HG03175 (cell line): ENCODE results near the gene ARL15.

Source experiments
- ATAC-seq: cut with Tn5 transposase; IDR thresholded peaks from one replicate; pipeline ENCODE4 v1.9.1; 2021; ENCODE audit warnings: mild to moderate bottlenecking, moderate library complexity; ENCODE audit not compliant: unreplicated experiment

The ARL15 gene

DNA sequence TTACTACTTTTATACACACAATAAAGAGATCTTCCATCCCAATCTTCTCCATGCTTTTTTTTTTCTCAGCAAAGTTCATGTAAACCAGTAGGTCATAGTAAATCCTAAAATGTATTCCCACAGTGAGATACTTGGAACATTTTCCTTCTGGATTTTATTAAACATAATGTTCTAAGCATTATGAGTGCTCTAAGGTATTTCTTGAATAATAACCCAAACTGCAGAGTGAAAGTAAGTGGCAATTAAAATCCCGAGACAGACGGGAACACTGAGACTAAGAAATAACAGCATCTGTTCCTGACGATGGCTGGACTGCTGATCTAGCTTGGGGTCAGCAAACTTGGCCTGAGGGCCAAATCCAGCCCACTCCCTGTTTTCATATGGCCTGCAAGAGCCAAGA lies 359.8 kb downstream of the ARL15 start:
- ATAC-seq, result no peak

DNA sequence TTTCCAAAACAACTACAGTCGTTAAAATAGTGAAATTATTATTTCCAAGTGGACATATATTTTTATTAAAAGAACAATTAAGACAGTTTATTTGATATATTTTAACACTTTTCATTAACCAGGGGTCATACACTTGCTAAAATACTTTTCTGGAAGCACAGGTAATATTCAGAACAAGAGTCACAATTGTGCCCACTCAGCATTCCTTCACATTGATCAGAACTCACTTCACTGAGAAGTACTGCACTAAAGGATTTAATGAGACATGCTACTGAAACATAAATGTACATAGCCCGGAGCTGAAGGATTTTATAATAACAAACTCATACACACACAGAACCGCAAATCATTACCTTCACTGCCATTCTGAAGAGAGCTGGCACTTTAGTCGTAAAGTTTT lies 361.8 kb downstream of the ARL15 start:
- ATAC-seq, result no peak

DNA sequence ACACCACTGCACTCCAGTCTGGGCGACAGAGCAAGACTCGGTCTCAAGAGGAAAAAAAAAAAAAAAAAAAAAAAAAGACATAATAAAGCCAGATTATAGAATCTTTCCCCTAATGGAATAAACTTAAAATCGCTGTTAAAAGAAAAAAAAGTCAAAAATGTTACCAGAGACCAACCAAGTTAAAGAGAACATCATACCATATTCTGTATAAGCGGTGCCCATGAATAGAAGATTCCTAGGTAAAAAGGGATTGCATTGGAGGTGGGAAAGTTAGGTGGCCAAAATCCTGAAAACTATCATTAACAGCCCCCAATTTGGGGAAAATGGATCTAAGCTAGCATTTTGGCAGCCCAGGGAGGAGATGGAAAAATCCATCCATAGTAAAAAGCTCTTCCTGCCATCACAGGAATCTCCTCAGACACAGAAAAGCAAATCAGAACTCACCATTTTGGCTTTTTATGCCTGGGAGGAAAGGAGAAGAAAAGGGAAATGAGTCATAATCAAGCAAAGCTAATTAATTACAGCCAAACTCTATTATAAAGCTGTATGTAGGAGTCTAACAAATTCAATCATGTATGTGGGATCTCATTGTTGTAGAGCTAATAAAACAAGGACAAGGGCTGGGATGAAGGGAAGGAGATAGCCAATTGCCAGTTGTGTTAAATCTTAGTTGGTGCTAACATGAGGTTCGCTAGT lies 363.8 kb downstream of the ARL15 start:
- no peak for ATAC-seq

DNA sequence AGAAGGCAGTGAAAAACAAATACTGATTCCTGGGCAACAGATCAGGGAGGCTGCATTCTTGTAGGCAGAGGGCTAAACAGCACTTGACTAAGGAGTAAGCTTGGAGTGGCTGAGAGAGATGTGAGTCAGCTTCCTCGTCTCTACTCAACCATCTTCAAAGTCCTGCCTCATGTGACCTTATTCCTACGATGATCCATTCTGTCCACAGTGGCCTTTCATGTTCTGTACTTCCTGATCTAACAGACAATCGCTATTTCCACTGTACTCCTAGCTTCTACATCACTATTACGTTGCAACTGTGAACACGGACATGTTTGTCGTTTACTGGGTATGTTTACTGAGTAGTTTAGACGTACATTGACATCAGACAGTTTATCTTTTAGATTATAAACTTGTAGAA lies 365.4 kb downstream of the ARL15 start:
- no peak for ATAC-seq

DNA sequence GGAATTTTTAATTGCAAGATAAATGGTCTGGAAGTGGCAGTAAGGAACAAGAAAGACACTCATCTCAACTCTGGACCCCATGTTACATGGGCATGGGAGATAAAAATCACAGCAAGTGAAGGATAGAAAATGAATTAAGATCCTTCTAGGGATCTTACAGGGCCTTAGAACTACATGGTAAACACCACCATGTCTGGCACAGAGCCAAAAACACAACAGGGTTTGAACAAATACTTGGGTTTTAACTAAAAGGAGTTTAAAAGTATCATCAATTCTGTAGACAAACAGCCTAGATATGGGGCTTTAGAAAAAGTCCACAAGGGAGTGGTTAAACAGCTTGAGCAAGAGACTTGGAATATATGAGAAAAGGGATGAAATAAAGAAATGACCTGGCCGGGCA lies 366.4 kb downstream of the ARL15 start:
- ATAC-seq, result no peak

DNA sequence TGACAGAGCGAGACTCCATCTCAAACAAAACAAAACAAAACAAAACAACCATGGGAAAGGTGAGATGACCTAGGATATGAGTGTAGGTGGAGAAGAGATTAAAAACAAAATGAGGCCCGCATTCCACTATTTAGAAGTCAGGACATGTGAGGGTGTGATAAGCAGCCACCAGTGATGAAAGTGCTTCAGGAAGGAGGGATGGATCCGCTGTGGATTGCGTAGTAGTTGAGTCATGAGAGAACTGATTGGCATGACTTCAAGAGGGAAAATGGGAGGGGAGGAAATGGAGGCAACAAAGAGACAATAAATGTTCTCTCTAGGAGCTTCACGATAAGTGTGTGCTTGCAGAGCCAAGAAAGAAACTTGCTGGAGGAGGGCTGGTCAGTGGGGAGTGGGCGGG lies 367.6 kb downstream of the ARL15 start:
- ATAC-seq, result no peak

DNA sequence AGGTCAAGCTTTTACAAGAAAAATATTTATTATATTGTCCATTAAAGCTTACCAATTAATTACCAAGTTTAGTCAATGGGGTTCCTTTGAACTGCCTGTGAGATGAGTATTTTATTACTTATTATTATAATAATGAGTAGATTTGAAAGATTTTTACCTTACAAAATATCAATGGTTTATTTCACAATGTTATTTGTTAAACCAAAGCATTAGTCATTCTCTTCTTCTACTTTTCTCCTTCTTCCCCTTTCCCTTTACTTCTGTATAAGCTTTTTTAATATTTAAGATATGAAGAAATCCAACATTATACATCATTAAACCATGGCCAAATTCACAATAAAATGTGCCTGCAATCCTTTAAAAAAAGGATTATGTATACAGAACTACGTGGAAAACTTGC lies 369.5 kb downstream of the ARL15 start:
- ATAC-seq, result no peak

DNA sequence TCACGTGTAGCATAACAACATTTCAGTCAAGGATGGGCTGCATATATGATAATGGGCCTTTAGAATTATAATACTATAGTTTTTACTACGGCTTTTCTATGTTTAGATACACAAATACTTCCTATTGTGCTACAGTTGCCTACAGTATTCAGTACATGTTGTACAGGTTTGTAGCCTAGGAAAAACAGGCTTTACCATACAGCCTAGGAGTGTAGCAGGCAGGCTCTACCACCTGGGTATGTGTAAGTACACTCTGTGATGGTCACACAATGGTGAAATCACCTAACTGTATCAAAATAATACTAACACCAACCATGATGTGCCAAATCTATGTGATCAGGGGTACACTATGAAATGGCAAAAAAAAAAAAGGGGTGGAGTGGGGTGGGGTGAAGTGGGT lies 372.9 kb downstream of the ARL15 start:
- no peak for ATAC-seq

DNA sequence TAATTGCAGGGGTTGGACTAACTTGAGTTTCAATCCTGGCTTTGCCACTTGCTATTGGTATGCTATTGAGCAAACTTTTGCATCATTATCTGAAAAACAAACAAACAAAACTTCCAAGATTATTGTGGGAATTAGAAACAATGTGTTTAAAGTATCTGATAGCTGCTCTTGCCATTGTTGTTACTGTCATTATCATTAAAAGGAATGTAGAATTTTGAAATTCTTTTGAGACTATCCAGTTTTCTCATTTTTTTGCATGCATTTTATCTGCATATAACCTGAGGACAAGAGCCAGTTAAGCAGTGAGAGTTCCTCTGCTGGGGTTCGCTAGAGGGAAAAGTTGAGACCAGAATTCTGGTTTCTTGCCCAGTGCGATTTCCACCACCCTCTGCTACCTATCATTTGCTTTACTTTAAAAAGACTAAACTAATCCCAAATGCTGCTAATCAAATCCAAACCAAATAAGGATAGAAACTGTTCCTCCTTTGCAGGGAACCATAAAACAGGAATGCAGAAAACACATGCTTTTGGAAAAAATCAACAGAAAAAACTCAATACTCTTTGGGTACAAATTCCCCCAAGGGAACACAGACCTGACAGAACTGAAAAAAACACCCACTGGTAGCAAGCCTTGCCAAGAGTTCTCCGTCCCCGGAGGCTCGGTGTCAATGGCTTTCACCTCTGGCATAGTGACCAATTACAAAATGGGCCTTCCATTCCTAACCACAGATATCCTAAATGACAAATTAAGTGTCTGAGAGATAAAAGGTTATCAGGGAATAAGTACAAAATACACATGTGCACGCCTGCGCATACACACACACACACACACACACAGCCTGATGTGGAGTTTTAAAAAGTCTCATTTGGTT lies 373.7 kb downstream of the ARL15 start:
- no peak for ATAC-seq

DNA sequence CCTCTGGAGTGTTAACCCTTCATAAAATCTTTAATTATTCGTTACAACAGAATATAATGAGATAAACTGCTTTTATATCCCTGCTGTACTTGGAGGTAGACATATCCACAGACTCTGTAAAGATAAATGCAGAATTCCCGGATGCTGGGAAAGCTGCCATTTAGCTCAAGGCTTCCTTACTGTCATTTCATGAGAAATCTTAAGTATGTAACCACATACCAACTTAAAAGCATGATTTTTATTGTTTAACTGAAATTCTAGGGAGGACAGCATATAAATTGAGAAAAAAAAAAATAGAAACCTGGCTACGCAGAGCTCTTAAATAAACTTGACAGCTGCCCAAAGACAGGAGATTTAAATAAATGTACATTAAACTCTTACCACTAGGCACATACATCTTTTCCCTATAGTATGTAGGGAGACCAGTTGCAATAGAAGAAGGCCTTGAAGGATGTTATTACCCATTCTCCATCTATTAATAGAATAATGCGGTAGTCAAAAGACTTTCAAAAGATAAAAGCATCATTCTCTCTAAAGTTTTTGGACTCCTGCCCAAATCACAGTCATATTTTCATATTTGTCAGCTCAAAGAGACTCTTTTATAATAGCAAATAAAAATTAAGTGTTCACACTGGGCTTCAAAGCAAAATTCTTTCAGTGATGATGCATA lies 376.1 kb downstream of the ARL15 start:
- no peak for ATAC-seq

DNA sequence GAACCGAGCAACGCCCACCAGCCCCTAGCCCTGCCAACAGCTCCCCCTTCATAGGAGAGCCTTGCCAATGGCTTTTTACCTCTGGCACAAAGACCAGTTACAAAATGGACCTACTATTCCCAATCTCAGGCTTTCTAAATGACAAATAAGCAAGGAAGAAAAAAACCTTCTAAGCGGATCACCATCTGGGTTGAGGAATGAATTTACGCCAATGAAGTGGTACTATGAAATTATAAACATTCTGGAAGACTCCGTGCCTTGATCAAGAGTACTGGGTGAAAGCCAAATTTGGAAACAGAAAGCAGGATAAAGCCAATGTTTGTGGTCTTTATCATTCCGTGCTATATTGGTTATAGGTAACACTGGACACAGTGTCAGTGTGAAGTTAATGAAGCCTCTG lies 378.0 kb downstream of the ARL15 start:
- no peak for ATAC-seq

DNA sequence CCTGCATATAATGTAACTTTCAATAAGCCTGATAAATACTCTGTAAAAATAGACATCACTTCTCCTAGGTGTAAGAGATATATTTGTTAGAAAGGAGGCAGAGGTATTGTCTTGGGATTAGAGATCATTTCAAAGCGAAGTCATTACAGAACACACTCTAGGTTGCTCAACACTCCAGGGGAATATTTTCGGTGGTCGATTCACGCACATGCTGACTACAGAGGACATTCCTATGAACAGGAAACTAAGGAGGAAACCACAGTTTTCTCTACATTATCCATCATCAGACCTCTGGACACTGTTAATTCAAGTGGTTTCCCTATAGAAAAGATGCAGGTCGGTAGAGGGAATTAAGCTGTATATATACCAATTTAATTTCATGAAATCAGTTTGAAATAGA lies 379.9 kb downstream of the ARL15 start:
- no peak for ATAC-seq

DNA sequence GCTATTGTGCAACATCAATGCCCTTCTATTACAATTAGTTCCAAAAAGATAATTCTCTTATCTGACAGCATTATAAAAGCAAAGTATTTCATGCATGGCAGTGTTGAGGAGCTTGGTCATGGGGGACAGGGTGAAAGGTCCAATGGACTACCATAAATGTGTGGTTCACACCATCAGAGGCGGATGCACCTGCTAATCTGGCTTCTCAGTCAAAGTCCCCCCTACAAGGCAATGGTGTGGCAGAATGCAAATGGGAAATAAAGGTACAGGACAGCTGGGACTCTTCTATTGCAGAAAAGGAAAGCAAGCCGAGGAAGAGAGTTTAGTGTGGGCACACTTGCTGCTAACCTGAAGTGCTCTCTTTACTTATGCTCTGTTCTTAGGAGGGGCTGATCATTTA lies 380.8 kb downstream of the ARL15 start:
- no peak for ATAC-seq

DNA sequence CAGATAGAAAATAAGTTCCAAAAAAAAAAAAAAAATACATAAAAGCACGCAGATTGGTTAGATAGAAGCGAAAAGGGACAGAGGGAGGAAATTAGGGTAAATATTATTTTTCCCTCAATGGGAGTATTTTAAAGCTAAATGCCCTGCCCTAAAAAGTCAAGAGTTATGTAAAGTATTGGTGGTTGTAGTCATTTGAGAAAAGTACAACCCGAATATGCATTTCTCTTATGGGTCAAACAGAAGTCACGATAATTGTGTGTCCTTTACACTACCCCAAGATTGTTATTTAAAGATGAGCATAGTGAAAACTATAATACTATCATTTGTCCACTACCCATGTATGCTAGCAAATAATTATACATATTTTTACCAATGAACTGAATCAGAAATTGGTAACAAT lies 381.2 kb downstream of the ARL15 start:
- no peak for ATAC-seq

DNA sequence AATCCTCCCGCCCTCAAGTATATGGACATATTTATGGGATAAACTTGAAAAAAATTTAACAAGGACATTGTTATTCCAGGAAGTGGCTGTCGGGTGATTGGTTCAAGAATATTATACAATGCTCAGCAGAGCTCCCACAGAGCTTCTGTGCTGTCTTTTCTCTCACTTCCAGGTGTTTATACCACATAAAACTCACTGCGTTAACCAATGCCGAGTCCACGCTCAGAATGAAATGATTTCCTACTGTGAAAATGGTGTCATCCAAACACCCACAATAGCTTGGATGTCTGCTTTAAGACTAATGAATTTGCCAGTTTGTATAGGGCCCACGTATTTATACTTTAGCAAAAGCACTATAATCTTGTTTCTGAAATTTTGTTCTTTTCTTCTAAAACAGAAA lies 381.7 kb downstream of the ARL15 start:
- ATAC-seq, result no peak

DNA sequence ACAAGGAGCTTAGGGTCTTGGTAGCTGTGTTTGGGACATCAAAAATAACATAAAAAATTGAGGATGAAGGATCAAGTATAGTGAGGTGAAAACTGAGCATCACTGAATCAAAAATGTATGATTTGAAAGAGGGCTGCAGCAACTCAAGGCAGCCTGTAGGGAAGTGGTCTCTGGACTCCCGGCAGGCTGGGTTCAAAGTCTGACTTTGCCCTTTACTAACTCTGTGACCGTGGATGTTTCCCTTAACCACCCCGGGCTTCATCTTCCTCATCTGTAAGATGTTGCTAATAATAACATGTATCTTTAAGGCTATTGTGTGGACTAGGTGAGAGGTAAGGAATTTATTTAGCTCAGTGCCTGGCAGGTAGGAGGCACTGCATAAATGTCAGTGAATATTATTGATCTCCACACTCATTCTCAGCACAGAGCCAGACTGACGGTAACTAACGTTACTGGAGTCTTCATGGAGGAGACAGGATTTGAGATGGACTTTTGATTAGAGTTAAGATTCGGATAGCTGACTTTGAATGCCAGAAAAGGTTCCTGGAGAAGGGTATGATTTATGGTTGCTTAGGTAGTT lies 382.6 kb downstream of the ARL15 start:
- ATAC-seq, result no peak

DNA sequence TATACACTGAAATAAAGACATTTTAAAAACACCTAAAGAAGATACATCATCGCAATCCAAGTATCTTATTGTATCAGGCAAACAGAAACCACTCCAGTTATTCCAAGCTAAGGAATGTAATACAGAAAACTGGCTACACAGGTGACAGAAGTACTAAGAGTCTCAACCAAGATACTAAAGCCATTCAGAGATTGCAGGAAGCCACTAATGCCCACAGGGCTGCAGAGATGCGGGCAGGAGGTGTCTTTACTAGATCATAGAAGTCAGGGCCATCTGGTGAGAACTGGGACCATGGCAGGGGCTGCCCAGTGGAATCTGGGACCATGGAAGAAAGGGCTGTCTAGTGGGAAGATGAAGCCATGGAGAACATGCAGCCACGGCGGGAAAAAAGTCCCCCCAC lies 384.3 kb downstream of the ARL15 start:
- no peak for ATAC-seq

DNA sequence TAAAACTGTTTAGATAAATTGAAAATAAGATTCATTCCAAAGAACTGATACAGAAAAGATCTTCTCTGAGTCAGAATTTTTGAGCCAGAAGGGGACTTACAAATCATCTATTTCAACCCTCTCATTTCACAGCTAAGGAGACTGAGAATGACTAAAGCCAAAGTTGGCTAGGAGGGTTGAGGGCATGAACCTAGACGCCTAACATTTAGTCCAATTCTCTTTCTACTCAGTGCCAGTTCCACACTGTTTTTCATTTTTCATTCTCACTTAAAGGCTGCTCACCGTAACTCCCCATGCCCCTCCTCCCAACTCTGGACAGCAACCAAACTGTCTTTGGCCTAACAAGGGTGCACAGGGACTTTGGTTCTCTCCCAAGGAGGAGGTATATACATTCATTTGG lies 386.0 kb downstream of the ARL15 start:
- ATAC-seq, result no peak

DNA sequence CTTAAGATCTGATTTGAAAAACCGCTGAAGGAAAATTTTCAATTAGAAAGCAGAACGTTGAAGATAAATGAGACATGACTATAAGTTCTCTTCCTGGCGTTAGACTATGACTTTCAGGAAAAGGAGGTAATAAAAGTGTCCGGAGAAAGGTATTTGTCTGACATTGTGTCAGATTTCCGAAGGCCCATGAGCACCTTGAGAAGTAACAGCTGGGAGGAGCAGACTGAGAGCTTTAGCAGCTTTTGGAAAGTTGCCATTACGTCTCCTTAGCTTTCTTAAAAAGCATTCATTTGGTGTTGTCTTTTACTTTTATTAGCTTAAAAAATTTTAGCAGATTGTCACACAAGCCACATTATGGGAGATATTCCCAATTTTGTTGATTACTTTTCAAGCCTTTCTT lies 386.4 kb downstream of the ARL15 start:
- no peak for ATAC-seq

DNA sequence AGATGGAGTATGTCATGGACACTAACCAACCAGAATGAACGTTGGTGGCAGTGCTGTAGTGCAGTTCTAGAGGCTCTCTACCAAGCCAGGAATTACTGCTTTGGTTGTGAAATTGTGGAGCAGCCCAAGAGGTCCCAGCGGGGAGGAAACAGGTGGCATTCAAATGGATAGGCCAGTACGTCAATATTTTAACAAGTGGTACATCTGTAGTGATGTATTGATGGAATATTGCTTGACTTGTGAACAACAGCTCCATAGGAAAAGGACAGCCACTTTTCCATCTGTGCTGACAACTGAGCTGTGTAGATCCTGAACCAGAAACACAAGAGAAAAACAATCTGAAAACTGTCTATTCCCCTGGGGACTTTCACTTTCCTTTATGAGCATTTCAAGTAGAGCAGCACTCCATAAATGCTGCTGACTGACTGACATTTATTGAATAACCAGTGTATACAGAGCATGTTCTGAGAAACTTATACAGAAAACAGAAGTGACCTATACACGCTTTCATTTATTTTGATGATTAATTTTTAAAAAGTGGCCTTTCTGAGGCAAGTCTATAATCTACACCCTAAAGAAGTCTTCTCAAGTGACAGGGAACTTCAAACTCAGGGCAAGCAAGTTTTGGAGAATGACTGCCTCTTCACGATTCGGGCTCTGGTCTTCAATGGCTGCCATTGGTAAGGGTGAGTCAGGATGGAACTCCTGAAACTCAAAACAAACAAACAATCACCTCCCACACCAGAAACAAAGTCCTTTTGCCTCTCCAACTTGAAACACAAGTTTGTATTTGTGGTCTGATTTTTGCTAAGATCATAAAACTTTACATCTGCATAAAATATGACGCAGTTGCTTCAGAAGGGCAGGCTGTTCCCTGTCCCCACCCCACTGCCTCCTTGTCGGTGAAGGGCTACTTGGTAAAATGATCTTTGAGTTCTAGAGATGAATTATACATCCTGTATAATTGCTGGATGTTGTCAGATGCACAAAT lies 387.6 kb downstream of the ARL15 start:
- ATAC-seq, result no peak
